Liver (tissue), 9 donors: ENCODE data around the gene TPK1. TPM values are rescaled to one million over a fixed set of nuclear protein-coding genes. Genes with fewer than 3 reads are reported as not detected.

Experiments
- DNase-seq: peaks from one replicate; pipeline ENCODE4 v3.0.0-alpha.2; 2017; ENCODE audit warnings: low spot score
- H3K27ac ChIP-seq, 2 donors: one replicate each; pipeline ENCODE4 v1.7.0; 2013; ENCODE audit warnings: inconsistent platforms in 2 of 2, low read length in 2 of 2, control low read depth in 1 of 2, low read depth in 1 of 2, mild to moderate bottlenecking in 1 of 2
- H3K27me3 ChIP-seq, 4 donors: one replicate each; pipeline versions ENCODE4 v1.6.1 to v1.7.0; 2013; ENCODE audit warnings: low read length in 3 of 4, inconsistent platforms in 1 of 4, mild to moderate bottlenecking in 1 of 4, moderate library complexity in 1 of 4; ENCODE audit not compliant: control insufficient read depth in 4 of 4, insufficient read depth in 4 of 4
- H3K36me3 ChIP-seq, 4 donors: one replicate each; pipeline versions ENCODE4 v1.6.1 to v1.7.0; 2013; ENCODE audit warnings: low read length in 3 of 4, mild to moderate bottlenecking in 3 of 4, low read depth in 1 of 4, moderate library complexity in 1 of 4; ENCODE audit not compliant: control insufficient read depth in 4 of 4, insufficient read depth in 3 of 4
- H3K4me1 ChIP-seq, 4 donors: one replicate each; pipeline versions ENCODE4 v1.6.1 to v1.7.0; 2013; ENCODE audit warnings: low read length in 3 of 4, mild to moderate bottlenecking in 3 of 4, moderate library complexity in 1 of 4; ENCODE audit not compliant: control insufficient read depth in 4 of 4, insufficient read depth in 4 of 4
- H3K4me3 ChIP-seq, 3 donors: one replicate each; pipeline versions ENCODE4 v1.6.1 to v1.7.0; 2013; ENCODE audit warnings: low read length in 3 of 3, control low read depth in 1 of 3, low read depth in 1 of 3, mild to moderate bottlenecking in 1 of 3
- H3K9ac ChIP-seq, 2 donors: one replicate each; pipeline ENCODE4 v1.7.0; 2013; ENCODE audit warnings: low read length in 2 of 2, mild to moderate bottlenecking in 2 of 2, moderate library complexity in 2 of 2, control low read depth in 1 of 2, low read depth in 1 of 2
- H3K9me3 ChIP-seq, 4 donors: one replicate each; pipeline versions ENCODE4 v1.6.1 to v1.7.0; 2013; ENCODE audit warnings: low read length in 3 of 4; ENCODE audit not compliant: control insufficient read depth in 4 of 4
- ATF3 ChIP-seq: IDR thresholded peaks from 2 replicates; pipeline ENCODE4 v1.6.1; 2016; ENCODE audit warnings: antibody characterized with exemption
- FOXA1 ChIP-seq: IDR thresholded peaks from 2 replicates; pipeline ENCODE4 v1.6.1; 2016; ENCODE audit warnings: antibody characterized with exemption
- FOXA2 ChIP-seq: IDR thresholded peaks from 2 replicates; pipeline ENCODE4 v1.6.1; 2016; ENCODE audit warnings: antibody characterized with exemption
- HNF4A ChIP-seq, 2 donors: conservative IDR thresholded peaks; 2 replicates each; pipeline ENCODE4 v1.6.1; 2016; ENCODE audit warnings: antibody characterized with exemption in 2 of 2, mild to moderate bottlenecking in 2 of 2
- HNF4G ChIP-seq: IDR thresholded peaks from 2 replicates; pipeline ENCODE4 v1.6.1; 2016; ENCODE audit warnings: antibody characterized with exemption
- JUND ChIP-seq, 2 donors: IDR thresholded peaks; 2 replicates each; pipeline ENCODE4 v1.6.1; 2016; ENCODE audit warnings: antibody characterized with exemption in 2 of 2
- RAD21 ChIP-seq, 2 donors: IDR thresholded peaks; 2 replicates each; pipeline ENCODE4 v1.6.1; 2016; ENCODE audit warnings: antibody characterized with exemption in 2 of 2, mild to moderate bottlenecking in 2 of 2
- REST ChIP-seq: IDR thresholded peaks from 2 replicates; pipeline ENCODE4 v1.6.1; 2016; ENCODE audit warnings: antibody characterized with exemption, mild to moderate bottlenecking
- RXRA ChIP-seq, 2 donors: IDR thresholded peaks; 2 replicates each; pipeline ENCODE4 v1.6.1; 2017 to 2018; ENCODE audit warnings: antibody characterized with exemption in 2 of 2, mild to moderate bottlenecking in 1 of 2
- SP1 ChIP-seq: IDR thresholded peaks from 2 replicates; pipeline ENCODE4 v1.6.1; 2018; ENCODE audit warnings: antibody characterized with exemption, mild to moderate bottlenecking
- TAF1 ChIP-seq: conservative IDR thresholded peaks from 2 replicates; pipeline ENCODE4 v1.6.1; 2016; ENCODE audit warnings: antibody characterized with exemption, mild to moderate bottlenecking
- WGBS: extraction: QIAGEN DNeasy Blood & Tissue Kit; methylation state at CpG from one replicate; pipeline ENCODE4 v1.1.7; 2013; 5-methylcytosine and 5-hydroxymethylcytosine counted together
- polyA plus RNA-seq, 2 donors: library from polyadenylated mRNA; stranded (reverse) in 1 of 2; unstranded in 1 of 2; fragments of 200-250 nt in 1 of 2; fragments of >200 nt in 1 of 2; fragmentation: Nextera tagmentation in 1 of 2; extraction: Ambion mirVana in 1 of 2; gene quantifications; one replicate each; pipeline versions ENCODE4 v1.2.1 to v1.2.3, GENCODE V29; 2013 to 2015
- total RNA-seq, 2 donors: library from RNA; depleted of rRNA; stranded (reverse); fragments of >200 nt; gene quantifications; one replicate each; pipeline ENCODE4 v1.2.3, GENCODE V29; 2014
- TF ChIP-seq, protein P1 (sequence below): IDR thresholded peaks from 2 replicates; pipeline ENCODE4 v1.6.1; 2016; ENCODE audit warnings: antibody characterized with exemption
- TF ChIP-seq, protein P2 (sequence below): fragments of 150-350 bp; IDR thresholded peaks from 2 replicates; pipeline ENCODE4 v1.5.1; 2017; ENCODE audit warnings: improper control_type of control experiment, low read depth, low read length; ENCODE audit not compliant: missing input control
- donor health status: healthy.
- donor health status: healthy.
- donor health status: healthy.
- donor health status: healthy.
- donor health status: healthy.

TPK1 gene
- total and polyA plus RNA-seq, 4 donors: 2.2 to 7.5 (median 3.3) TPM

DNA sequence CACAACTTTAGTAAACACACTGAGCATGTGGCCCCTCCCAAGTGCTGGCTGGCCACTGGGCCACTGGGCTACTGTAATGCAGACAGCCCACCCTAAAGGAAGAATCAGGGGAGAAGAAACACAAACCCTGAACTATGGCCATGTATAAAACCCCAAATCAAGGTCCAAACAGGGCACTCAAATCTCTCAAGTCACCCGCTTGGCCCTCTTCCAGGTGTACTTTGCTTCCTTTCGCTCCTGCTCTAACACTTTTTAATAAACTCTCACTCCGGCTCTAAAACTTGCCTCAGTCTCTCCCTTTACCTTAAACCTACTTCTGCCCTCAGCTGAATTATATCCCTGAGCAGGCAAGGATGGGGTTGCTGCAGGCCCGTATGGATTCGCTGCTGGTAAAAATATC, 72.6 kb downstream of the TPK1 start:
- 80% methylated on average over 5 of the region's 5 CpGs for WGBS
- H3K27ac ChIP-seq: no peak overlapping the region
- H3K4me3 ChIP-seq: no peak overlapping the region

DNA sequence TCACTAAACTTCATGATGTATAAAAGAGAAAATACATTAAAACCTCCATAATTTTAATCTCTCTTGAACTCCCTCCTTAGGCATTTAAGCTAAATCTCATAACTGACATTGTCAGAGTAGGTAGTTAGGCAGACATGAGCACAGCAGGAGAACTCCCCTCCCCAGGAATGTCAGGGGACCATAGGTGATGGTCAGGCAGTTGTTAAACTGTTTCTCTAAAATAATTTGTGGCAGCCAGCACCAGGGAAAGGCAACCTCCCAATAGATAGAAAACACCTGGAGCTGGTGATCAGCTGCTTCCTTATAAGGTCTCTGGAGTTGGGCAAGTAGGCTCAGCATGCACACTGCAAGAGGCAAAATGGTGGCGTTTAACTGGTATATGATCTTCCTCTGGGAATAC, 73.0 kb downstream of the TPK1 start:
- Histone ChIP-seq H3K9me3 (peaks cover 0 to 2% (median 0%) of the 10 kb centered on the region in 4 donors), H3K4me3 (no peak overlapping the region), H3K4me1 (no peaks in the 10 kb centered on the region), H3K9ac (no peak overlapping the region), H3K27ac (no peak overlapping the region), H3K27me3 (no peaks in the 10 kb centered on the region), H3K36me3 (no peaks in the 10 kb centered on the region)
- no peak for DNase-seq
- 98% methylated on average over 1 of the region's 1 CpG for WGBS
- TF ChIP-seq ATF3 (no peak), JUND (IDR thresholded peaks at IDR 0.05) (no peak), SP1 (no peak), RXRA (IDR thresholded peaks at IDR 0.05) (no peak), FOXA1 (no peak), RAD21 (IDR thresholded peaks at IDR 0.05) (no peak), FOXA2 (no peak), HNF4A (conservative IDR thresholded peaks at IDR 0.05) (no peak)
- TF ChIP-seq, protein P1, sequence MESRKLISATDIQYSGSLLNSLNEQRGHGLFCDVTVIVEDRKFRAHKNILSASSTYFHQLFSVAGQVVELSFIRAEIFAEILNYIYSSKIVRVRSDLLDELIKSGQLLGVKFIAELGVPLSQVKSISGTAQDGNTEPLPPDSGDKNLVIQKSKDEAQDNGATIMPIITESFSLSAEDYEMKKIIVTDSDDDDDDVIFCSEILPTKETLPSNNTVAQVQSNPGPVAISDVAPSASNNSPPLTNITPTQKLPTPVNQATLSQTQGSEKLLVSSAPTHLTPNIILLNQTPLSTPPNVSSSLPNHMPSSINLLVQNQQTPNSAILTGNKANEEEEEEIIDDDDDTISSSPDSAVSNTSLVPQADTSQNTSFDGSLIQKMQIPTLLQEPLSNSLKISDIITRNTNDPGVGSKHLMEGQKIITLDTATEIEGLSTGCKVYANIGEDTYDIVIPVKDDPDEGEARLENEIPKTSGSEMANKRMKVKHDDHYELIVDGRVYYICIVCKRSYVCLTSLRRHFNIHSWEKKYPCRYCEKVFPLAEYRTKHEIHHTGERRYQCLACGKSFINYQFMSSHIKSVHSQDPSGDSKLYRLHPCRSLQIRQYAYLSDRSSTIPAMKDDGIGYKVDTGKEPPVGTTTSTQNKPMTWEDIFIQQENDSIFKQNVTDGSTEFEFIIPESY: no peak
- TF ChIP-seq, protein P2, sequence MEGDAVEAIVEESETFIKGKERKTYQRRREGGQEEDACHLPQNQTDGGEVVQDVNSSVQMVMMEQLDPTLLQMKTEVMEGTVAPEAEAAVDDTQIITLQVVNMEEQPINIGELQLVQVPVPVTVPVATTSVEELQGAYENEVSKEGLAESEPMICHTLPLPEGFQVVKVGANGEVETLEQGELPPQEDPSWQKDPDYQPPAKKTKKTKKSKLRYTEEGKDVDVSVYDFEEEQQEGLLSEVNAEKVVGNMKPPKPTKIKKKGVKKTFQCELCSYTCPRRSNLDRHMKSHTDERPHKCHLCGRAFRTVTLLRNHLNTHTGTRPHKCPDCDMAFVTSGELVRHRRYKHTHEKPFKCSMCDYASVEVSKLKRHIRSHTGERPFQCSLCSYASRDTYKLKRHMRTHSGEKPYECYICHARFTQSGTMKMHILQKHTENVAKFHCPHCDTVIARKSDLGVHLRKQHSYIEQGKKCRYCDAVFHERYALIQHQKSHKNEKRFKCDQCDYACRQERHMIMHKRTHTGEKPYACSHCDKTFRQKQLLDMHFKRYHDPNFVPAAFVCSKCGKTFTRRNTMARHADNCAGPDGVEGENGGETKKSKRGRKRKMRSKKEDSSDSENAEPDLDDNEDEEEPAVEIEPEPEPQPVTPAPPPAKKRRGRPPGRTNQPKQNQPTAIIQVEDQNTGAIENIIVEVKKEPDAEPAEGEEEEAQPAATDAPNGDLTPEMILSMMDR: no peak

More for the DNA sequence above, 72.6 kb downstream of the TPK1 start:
- H3K9me3 ChIP-seq: peaks cover 0 to 2% (median 0%) of the 10 kb centered on the region in 4 donors
- H3K4me1 ChIP-seq: no peaks in the 10 kb centered on the region
- DNase-seq: no peak
- no peaks in the 10 kb centered on the region for H3K36me3 ChIP-seq
- TF ChIP-seq, protein P2: no peak
- TF ChIP-seq HNF4A (conservative IDR thresholded peaks at IDR 0.05): peak in 1 of 2 donors; percentile 4
- TF ChIP-seq, protein P1: no peak
- TF ChIP-seq REST: no peak
- TF ChIP-seq TAF1: no peak
- TF ChIP-seq FOXA2: no peak
- TF ChIP-seq HNF4G: no peak
- no peak overlapping the region for H3K9ac ChIP-seq
- H3K27me3 ChIP-seq: no peaks in the 10 kb centered on the region
